ENCODE results near the gene CCDC6.
"Not testable (repeated sequence)": the region's sequence is repeated elsewhere in the genome, so short reads cannot be mapped to it uniquely, and the experiment has no call there.

Gene CCDC6

DNA sequence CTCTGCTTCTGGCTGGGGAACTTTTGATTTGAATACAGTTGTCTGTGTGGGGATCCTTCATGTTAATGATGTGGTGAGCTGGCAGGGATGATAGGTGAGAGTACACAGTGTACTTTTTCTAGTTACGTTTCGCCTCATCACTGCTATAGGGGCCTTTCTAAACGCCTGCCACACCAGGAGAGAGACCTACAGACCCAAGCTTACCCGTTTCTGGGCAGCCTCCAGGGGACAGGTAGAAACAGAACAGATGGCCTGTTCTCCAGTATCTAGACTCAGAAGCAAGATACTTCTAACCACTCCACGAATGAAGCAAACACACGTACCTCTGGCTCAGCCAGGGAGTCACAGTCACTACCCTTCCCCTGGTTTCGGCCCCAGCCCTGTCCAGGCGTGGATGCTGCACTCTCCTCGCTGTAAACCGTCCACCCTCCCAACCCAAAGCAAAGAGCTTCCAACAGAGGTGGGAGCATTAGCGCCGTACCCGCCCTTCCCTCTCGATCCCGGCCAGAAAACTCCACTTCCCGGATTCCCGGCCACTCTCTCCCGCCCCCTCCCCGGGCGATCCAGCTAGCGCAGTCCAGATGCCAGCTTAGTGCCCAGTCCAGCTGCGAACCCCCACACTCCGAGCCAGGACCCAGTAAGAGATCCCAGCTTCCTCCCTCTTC lies 1.2 kb downstream of the CCDC6 start:
- DNase-seq, result peak in 1 of 2 experiments; percentile 12

DNA sequence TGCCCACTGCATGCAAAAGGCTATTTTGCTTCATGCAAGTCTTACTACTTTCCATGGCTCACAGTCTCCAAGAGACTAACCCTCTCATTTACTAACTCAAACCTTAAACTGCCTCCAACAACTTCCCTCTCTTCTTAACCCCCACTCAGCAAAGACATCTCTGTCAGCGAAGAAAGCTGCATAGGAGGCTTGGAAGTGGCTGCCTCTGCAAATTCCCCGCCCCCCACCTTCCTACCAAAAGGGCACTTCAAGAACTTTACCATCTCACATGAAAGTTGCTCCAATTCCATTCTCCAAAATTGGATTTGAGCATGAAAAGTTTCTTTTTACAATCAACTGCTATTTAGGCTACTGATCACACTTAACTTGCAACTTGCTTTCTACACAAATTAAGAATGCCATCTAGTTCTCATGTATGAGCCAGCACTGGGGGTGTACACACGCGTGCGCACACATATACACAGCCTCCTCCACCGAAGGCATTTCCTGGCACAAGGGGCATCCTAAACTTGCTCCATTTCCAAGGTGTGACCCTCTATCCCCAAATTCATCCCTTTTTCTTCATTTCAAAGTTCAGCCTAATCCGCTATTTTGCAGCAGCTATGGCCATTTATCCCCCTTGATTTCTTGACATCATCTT lies 1.8 kb downstream of the CCDC6 start:
- no peak for DNase-seq

DNA sequence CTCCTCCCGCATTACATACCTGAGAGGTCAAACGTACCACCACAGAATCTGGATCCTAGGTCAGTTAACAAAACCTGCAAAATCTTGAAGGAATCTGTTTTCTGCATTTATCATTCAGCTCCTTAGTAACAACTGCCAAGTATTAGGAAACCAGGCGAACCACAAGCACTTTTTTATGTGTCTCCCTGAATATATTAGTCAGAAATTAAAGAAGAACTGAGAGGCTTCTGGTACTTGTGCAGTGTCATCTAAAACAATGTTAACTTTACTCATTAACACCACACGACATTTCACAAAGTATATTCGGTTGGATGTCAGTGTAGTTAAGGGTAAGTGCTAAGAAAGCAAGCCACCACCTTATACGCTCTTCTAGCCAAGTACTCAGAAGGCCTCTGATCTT lies 2.5 kb downstream of the CCDC6 start:
- DNase-seq, result no peak

DNA sequence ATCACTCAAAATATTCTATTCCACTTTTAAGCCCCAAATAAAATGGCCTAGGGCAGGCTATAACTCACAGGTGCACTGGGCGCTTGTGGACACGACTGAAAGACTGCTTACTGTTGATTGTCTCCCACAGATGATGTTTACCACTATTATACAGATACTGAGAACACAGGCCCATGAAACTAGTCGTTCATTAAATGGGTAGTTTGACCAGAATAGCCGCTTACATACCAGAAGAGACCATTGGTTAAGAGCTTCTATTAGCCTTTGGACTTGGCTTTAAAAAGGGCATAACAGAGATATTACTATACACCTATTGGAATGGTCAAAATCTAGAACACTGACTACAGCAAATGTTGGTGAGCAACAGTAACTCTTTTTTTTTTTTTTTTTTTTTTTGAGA lies 4.3 kb downstream of the CCDC6 start:
- no peak for DNase-seq

DNA sequence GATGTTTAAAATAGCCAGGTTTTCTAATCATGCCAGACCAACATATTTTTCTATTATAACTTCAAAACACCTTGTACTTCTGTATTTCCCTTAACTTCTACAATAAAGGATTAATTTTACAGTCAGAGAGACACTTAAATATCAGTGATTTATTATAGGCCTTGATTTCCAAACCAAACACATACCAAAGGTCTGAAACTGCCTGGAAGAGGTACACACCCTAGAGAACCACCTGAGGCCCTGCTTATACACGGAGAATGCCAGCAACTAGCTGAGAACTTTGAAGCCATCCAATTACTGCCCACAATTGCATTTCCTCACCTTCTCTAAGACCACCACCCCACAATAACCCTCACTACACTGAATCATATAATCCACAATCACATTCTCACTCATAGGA lies 4.9 kb downstream of the CCDC6 start:
- no peak for DNase-seq

DNA sequence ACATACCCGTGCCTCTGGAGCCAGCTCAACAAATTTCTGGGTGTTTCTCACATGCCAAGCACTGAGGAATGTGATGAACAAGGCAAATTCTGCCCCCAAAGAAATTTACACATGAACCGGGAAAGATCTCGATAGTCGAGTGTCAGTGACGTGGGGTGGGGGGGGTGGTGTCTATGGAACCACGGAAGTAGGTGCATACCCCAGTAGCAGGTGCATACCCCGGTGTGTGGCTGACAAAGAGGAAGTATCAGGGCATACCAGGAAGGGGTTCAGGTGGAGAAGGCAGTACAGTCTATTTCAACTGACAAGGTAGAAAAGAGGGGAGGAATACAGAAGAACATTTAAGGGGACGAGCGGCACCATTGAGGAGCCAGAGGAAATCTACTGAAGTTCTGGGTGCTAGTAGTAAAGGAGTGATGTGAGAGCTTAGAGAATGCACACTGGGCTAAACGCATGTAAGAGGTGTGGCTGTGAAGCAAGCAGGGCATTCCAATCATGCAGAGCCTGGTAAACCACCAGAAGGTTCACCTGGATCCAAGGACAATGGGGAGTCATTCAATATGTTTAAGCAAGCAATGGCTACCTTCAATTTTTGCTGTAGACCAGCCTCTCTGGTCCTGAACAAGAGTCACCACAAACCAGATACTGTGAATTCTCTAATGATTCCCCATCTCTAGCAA lies 6.2 kb downstream of the CCDC6 start:
- DNase-seq, result no peak

DNA sequence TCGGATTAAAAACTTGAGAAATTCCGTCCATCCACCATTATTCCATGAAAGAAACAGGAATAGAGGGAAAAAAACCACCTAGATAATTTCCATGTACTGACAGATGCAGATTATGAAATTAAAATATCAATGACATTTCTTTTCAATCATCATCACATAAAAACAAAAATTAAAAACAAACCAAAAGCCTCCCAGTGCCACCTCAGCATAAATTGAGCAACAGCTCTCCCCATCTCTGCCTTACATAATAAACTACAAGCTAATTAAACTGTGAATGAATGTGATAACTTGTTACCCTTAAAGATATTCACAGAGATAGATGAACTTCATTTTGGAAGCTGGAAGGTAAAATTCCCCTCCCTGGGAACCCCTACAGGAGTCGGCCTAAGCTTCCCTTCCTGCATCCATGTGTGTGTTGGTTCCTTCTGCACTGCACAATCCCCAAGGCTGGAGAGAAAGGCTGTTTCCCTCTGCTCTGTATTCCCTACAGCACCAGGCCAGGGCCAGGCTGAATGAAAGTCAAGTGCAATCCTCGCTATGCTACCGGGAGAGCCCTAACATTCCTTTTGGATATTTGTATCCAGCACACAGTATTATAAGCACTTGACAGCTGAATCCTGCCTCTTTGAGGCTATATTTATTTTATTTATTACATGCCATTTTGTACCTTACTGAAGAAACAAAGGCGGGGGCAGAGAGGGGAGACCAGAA lies 8.1 kb downstream of the CCDC6 start:
- no peak for DNase-seq

DNA sequence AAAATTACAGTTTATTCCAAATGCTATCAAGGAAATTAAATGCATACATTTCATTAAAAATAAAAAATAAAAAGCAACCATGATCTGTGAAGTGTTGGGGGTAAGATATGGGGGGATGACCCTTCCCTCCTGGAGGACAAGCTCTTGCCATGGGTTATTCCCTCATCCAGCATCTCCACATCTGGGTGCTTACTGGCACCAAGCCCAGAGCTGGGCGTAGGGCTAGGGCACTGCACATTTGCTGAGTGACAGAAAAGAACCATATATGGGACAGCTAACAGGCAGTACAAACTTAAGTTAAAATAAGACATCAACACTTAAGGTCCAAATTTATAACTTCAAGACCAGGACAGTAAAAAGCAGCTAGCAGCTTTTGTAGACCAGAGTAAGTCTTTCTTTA lies 10.2 kb downstream of the CCDC6 start:
- DNase-seq, result no peak

DNA sequence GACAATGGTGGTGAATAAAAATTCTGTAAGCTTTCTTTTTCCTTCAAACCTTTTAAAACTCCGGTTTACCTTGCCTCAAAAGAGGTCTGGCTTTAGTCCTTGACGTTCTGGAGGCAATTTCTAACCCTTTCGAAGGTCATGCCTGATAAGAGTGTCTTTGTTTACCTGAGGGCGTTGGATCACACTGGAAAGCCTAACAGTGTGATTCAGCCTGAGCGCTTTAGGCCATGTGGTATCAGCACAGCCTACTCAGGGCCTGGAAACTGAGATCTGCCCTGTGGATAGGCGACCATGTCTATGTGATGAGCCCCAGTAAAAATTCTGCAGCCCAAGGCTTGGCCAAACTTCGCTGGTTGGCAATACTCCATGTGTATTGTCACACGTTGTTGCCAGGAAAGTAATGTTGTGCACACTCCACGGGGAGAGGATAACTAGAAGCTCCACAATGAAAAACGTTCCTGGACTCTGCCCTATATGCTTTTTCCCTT lies 10.7 kb downstream of the CCDC6 start:
- no peak for DNase-seq

DNA sequence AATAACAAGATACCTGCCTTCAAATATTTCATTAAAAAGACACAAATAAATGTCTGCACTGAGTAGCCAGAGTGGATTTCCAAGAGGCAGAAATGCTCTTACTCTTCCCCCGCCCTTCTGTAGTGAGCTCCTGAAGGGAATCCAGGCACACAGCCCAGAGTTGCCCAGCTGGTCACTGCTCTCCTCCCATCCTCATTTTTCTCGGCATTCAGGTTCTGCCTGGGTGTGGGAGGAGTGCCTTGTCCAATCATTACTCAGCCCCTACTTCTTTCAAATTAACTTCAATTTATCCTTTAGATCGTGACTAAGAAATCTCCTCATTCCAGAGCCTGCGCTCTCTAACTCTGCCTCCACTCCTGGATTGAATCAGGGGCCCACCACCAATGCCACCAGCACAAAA lies 12.2 kb downstream of the CCDC6 start:
- DNase-seq, result no peak

DNA sequence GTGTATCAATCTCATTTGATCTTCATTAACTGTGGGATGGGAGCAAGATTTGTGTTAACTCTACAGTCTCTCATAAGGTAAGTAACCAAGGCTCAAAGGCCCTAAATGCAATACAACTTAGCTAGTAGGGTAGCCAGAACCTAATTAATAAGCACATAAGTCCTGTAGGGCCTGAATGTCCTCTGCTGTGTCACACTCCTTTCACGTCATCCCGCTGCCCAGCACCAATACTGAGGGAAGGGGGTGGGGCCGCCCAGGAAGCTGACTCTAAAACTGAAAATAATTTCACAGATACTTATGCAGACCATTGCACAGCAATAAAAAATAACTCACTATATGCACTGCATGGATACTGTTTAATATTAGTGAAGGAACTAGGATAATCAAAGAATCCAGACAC lies 13.7 kb downstream of the CCDC6 start:
- DNase-seq, result no peak

DNA sequence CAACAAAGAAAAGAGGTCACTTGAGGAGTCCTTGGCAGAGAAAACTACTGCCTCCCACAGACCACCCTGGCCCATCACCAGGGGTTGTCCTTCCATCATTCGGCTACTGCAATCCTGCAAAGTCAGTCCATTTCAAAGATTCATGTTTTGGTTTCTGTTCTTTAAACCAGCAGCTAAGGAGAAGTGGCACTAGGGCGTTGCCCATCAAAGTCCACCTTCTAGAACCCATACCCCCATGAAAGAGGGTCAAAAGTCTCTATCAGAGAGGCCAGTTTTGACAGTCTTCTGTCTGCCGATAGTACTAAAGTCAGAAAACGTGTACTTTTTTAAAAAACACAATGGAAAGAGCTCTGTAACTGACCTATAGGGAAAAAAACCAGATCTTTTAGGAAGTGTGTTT lies 14.4 kb downstream of the CCDC6 start:
- no peak for DNase-seq

DNA sequence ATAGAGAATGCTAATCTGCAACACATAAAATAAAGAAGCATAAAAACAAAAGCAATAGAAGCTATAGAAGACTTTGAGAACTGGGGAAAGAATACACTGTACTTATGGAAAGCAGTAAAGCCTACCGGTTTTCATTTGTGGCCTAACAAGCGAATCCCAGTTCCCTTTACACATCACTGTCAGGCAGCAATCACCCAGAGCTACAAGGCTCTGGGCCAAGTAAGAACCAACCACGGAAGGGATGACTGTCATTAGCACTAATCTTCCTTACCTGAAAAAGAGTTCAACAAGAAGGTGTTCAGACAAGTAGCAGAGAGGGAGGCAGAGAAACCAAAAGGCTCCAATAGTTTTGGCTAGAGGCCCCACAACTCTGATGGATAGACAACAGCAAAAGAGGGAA lies 15.0 kb downstream of the CCDC6 start:
- no peak for DNase-seq

DNA sequence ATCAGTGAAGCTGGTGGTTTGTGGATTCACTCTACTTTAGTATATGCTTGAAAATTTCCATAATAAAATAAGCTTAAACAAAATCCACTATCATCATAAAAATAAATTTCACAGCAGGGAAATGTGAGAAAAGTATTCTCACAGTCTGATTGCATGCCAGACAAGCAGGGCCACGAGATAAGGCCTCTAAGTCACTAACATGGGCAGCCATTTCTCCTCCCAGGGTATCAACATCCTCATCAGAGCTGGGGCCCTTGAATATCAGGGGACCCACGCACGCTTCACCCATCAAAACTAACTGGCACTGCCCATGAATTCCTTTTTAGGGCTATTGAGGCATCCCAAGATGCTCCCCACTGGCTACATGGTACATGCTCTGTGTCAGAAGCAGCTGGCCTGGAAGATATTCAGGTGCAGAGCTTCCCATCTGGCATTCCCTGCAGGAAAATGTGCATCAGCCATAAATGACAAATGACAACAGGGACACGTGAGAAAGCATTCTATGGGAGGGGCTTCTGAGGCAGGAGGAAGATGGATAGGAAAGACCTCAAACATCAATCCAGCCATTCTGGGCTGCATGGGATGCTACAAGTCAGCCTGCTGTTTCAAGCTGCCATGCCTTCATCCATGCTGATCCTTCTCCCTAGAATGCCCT lies 17.4 kb downstream of the CCDC6 start:
- DNase-seq, result no peak

DNA sequence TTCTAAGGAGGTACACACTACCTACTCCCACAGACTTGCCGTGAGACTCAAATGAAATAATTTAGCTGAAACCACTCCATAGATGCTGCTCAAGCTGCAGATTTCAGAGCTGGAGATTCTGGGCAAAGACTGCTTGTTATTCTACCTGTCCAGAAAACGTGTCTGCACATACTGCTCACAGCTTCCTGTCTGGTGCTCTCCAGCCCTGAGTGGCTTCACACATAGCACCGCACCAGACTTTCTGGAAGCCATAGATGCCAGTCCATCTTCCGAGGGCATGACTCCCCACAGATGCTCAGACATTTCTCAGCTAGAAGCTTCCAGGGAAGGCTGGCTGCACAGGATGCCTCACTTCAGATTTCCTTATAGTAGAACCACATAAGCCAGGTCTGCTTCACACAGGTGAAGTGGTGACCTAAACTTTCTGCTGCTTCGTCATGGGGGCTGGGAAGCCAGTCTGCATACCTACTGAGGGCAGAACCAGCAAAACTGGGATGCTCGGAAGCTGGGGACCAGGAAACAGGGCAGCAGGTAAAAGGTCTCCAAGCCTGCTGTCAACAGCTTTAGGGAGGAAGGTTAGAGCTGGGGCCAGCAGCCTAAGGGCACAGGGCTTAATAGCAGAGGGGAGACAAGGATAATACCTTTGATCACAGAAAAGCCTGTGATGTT lies 18.2 kb downstream of the CCDC6 start:
- DNase-seq, result no peak

DNA sequence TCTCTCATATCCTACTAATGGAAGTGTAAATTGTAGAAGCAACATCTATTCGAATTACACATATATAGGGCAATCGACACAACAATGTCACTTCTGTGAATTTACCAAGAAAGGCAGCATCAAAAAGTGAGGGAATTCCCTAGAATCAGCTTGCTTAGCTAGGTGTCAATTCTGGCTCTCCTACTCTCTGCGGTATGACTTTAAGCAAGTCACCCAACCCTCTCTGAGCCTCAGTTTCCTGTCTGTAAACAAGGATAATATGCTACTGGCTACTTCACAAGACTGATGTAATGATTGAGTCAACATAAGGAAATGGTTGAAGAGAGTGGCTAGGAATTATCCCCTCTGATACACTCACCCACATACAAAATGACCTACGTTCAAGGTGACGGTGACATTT lies 19.4 kb downstream of the CCDC6 start:
- no peak for DNase-seq

DNA sequence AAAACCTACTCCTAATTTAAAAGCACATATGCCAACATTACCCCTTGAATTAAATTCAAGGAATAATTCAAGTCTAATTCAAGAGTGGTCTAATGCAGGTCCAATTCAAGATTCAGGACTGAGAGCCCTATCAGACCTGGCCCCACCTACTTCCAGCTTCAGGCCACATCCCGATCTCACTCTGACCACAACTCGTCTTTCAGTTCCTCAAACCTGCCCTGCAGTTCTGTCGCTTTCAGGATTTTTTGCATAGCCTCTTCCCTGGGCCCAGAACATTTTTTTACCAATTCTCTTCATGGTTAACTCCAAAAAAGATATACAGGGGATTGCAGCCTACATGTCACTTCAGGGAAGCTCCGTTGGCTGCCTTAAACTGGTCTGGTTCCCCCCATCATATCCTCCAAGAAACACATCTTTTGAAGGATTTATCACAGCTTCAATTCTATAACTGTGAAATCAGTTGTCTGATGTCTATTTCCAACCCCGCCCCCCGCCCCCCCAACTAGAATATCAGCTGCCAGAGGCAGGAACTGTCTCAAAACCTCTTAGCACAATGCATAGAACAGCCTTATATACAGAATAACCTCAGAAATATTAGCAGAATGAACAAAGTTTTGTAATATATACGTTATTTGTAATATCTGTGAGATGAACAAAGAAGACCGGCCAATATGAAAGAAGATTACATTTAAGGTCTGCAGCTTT lies 20.8 kb downstream of the CCDC6 start:
- no peak for DNase-seq

DNA sequence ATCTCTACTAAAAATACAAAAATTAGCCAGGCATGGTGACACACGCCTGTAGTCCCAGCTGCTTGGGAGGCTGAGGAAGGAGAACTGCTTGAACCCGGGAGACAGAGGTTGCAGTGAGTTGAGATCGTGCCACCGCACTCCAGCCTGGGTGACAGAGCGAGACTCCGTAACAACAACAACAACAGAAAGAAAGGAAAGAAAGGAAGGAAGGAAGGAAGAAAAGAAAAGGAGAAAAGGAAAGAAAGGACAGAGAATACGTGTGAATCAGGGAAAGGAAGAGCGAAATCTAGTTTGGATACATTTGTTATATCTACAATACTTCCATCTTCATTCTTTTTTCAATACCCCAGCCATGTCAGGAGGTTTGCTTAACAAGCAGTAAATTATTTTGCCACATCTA lies 21.5 kb downstream of the CCDC6 start:
- not testable (repeated sequence) for DNase-seq

DNA sequence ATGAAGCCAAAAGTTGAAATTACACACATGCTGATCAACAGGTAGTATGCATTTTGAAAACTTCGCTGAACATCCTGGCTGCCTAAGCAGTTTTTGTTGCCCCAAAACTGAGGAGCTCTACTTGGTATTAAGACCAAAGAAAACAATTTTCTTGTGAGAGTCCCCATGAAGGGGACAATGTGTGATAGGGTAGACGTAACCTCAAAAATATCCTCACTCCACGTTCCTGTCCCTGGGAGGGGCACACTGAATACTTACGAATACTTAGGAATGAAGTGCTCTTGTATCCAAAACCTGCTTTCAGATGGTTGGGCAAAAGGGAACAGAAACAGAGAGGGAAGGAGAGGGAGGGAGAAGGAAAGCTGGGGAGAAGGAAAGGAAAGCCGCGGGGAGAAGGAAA lies 24.7 kb downstream of the CCDC6 start:
- no peak for DNase-seq

DNA sequence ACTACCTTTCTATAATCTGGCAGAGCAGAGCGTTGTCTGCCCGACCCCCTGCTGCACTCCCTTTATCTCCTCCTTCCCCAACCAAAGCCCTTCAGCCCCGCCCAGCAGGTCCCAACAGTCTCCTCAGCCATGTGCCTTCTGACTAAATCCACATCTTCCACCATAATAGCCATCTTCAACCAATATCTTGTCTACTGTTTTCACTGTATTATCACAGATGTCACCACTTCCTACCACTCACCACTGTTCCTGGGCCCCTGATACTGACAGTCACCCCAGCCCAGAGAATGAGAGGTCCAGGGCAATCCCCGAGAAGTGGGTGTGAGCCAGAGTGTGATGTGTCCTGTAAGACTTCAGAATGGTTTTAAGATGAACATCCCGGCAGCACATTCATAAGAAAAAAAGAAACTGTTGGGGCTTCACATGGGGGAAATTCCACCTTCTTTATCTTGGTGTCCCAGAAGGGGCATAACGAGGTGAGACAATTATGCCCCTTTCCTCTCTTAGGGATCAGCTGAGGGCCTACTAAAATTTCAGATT lies 25.3 kb downstream of the CCDC6 start:
- DNase-seq, result peak; percentile 37 to 42

DNA sequence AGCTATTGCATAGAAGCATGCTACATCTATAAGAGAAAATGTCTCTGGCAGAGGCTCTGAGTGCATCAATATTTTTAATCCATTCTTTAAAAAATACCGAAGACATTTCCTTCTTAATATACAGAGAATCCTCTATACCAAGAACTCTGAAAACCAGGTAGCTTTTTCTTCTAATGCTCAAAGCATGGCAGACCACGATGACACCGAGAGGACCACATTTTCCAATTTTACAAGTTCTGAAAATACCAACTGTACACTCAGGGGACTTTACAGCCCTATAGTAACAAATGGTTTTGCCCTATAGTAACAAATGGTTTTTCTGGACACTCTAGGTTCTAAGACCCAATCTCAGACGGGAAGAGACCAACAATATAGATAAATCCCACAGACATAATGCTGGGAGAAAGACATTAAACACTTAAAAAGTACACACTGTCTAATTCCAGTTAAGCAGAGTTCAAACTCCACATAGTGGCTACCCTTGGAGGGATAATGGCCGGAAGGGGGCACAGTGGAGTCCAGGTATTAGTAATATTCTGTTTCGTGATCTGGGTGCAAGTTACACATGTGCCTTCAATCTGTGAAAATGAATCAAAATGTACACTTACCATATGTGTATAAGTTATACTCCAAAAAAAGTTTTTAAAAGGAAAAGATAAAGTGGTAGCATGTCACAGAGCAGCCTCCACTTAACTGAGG lies 26.2 kb downstream of the CCDC6 start:
- no peak for DNase-seq
